HL-60 (cell line): ENCODE measurements around the gene ARF6.

Source experiments
- GABPA ChIP-seq: IDR thresholded peaks from 2 replicates; pipeline ENCODE4 v1.6.1; 2012; ENCODE audit warnings: low read depth
- POLR2AphosphoS5 ChIP-seq: IDR thresholded peaks from 2 replicates; pipeline ENCODE4 v1.6.1; 2012; ENCODE audit warnings: low read depth
- SPI1 ChIP-seq: IDR thresholded peaks from 2 replicates; pipeline ENCODE4 v1.6.1; 2012; ENCODE audit warnings: low read depth, mild to moderate bottlenecking, borderline replicate concordance
- TF ChIP-seq, protein P1 (sequence below): IDR thresholded peaks from one replicate; pipeline ENCODE4 v1.5.1; 2011; ENCODE audit warnings: low read length, control low read depth, inconsistent platforms; ENCODE audit not compliant: insufficient read depth
- TF ChIP-seq, protein P2 (sequence below): IDR thresholded peaks from 2 replicates; pipeline ENCODE4 v1.6.1; 2012; ENCODE audit warnings: low read depth; ENCODE audit not compliant: insufficient replicate concordance

DNA sequence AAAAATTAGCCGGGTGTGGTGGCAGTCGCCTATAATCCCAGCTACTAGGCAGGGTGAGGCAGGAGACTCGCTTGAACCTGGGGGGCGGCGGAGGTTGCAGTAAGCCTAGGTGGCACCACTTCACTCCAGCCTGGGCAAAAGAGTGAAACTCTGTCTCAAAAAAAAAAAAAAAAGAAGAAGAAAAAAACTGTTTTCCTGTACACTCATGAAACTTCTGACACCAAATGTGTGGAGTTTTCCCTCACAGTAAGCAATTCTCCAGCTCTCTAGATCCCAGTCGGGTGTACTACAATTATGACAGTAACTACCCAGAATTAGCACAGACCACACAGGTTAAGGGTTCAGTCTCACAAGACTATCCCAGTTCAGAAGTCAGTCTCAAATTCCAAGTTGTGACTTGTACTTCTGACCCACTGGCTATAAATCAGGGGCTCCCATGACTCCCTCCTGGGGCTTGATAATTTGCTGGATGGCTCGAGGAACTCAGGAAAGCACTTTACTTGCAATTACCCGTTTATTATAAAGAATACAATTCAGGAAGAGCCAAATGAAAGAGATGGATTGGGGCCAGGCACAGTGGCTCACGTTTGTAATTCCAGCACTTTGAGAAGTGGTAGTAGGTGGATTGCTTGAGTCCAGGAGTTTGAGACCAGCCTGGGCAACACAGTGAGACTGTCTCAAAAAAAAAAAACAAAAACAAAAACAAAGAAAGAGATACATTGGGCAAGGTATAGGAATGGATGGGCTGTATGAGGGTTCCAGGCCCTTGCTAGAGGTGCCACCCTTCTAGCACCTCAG is 12.4 kb upstream of the ARF6 start:
- TF ChIP-seq, protein P1, sequence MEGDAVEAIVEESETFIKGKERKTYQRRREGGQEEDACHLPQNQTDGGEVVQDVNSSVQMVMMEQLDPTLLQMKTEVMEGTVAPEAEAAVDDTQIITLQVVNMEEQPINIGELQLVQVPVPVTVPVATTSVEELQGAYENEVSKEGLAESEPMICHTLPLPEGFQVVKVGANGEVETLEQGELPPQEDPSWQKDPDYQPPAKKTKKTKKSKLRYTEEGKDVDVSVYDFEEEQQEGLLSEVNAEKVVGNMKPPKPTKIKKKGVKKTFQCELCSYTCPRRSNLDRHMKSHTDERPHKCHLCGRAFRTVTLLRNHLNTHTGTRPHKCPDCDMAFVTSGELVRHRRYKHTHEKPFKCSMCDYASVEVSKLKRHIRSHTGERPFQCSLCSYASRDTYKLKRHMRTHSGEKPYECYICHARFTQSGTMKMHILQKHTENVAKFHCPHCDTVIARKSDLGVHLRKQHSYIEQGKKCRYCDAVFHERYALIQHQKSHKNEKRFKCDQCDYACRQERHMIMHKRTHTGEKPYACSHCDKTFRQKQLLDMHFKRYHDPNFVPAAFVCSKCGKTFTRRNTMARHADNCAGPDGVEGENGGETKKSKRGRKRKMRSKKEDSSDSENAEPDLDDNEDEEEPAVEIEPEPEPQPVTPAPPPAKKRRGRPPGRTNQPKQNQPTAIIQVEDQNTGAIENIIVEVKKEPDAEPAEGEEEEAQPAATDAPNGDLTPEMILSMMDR = no peak
- no peak for TF ChIP-seq POLR2AphosphoS5
- TF ChIP-seq, protein P2, sequence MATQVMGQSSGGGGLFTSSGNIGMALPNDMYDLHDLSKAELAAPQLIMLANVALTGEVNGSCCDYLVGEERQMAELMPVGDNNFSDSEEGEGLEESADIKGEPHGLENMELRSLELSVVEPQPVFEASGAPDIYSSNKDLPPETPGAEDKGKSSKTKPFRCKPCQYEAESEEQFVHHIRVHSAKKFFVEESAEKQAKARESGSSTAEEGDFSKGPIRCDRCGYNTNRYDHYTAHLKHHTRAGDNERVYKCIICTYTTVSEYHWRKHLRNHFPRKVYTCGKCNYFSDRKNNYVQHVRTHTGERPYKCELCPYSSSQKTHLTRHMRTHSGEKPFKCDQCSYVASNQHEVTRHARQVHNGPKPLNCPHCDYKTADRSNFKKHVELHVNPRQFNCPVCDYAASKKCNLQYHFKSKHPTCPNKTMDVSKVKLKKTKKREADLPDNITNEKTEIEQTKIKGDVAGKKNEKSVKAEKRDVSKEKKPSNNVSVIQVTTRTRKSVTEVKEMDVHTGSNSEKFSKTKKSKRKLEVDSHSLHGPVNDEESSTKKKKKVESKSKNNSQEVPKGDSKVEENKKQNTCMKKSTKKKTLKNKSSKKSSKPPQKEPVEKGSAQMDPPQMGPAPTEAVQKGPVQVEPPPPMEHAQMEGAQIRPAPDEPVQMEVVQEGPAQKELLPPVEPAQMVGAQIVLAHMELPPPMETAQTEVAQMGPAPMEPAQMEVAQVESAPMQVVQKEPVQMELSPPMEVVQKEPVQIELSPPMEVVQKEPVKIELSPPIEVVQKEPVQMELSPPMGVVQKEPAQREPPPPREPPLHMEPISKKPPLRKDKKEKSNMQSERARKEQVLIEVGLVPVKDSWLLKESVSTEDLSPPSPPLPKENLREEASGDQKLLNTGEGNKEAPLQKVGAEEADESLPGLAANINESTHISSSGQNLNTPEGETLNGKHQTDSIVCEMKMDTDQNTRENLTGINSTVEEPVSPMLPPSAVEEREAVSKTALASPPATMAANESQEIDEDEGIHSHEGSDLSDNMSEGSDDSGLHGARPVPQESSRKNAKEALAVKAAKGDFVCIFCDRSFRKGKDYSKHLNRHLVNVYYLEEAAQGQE = no peak
- TF ChIP-seq SPI1 = no peak
- TF ChIP-seq GABPA = no peak
